Adrenal gland (tissue), 5 donors: ENCODE results near the gene LIMK1.
"Not testable (repeated sequence)": the region's sequence is repeated elsewhere in the genome, so short reads cannot be mapped to it uniquely, and the experiment has no call there.

ENCODE experiments used
- POLR2A ChIP-seq, 2 donors: fragments of 450-650 bp; IDR thresholded peaks; one replicate each; pipeline ENCODE4 v1.6.1; 2017; ENCODE audit warnings: antibody characterized with exemption in 2 of 2, mild to moderate bottlenecking in 2 of 2, moderate library complexity in 1 of 2
- TF ChIP-seq, protein P1 (sequence below), 6 experiments: fragments of 450-650 bp in 4 of 6; fragments of 200-600 bp in 2 of 6; sonication (generic) in 1 of 6; IDR thresholded peaks; 1 replicate in 5 of 6; 2 replicates in 1 of 6; pipeline versions ENCODE4 v1.5.1 to v1.8.0; 2016 to 2021; ENCODE audit warnings: antibody characterized with exemption in 6 of 6, mild to moderate bottlenecking in 2 of 6, moderate library complexity in 1 of 6
- donor health status: DM: no; HTN: no; CAD: no.

- not testable (repeated sequence) for TF ChIP-seq POLR2A (IDR thresholded peaks at IDR 0.05)
- TF ChIP-seq, protein P1, sequence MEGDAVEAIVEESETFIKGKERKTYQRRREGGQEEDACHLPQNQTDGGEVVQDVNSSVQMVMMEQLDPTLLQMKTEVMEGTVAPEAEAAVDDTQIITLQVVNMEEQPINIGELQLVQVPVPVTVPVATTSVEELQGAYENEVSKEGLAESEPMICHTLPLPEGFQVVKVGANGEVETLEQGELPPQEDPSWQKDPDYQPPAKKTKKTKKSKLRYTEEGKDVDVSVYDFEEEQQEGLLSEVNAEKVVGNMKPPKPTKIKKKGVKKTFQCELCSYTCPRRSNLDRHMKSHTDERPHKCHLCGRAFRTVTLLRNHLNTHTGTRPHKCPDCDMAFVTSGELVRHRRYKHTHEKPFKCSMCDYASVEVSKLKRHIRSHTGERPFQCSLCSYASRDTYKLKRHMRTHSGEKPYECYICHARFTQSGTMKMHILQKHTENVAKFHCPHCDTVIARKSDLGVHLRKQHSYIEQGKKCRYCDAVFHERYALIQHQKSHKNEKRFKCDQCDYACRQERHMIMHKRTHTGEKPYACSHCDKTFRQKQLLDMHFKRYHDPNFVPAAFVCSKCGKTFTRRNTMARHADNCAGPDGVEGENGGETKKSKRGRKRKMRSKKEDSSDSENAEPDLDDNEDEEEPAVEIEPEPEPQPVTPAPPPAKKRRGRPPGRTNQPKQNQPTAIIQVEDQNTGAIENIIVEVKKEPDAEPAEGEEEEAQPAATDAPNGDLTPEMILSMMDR (IDR thresholded peaks at IDR 0.05): not testable (repeated sequence)
Measured at GRCh38 chr7:74167324-74167723, 83.7 kb downstream of the LIMK1 start.
